ENCODE data around the gene FNDC5.
A peak's percentile ranks its signal among the peaks of the same experiment; 100 is the strongest.
"Not testable (repeated sequence)": the region's sequence is repeated elsewhere in the genome, so short reads cannot be mapped to it uniquely, and the experiment has no call there.

The FNDC5 gene

DNA sequence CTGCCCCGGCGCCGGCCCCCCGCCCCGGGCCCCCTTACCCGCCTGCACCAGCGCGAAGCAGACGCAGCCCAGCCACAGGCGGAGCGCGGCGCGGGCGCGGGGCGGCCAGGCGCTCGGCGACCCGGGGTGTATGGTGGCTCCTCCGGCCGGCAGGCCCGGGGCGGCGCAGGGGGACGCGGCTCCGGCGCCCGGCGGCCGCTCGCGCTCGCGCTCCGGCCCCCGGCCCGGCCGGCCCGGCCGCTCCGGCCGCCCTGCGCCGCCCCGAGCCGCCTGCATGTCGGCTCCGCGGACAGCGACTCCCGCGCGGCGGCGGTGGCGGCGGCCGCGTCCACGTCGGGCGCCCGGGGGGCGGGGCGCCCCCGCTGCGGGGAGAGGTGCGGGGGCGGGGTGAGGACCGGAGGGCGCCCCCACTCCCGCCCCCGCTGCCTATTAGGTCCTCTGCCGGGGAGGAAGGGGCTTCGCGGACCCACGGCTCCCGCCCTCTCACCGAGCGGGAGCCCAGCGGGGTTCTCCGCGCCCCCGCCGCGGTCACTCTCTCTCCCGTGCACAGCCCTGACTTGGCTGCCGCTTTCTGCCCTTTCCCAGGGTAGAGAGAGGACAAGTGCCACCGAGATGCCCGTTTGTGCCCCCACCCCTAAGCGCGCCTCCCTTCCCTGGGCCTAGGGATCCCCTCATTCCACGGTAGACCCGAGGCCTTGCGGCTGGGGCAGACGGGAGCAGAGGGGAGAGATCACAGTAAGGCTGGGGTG lies at the start of gene FNDC5:
Gene FNDC5, minus strand, starts transcription at position 298 of the 749 bp plus-strand sequence.
- no peak for FAIRE-seq
- no peak for DNase-seq (ENCODE audit: insufficient read length, low spot score)

DNA sequence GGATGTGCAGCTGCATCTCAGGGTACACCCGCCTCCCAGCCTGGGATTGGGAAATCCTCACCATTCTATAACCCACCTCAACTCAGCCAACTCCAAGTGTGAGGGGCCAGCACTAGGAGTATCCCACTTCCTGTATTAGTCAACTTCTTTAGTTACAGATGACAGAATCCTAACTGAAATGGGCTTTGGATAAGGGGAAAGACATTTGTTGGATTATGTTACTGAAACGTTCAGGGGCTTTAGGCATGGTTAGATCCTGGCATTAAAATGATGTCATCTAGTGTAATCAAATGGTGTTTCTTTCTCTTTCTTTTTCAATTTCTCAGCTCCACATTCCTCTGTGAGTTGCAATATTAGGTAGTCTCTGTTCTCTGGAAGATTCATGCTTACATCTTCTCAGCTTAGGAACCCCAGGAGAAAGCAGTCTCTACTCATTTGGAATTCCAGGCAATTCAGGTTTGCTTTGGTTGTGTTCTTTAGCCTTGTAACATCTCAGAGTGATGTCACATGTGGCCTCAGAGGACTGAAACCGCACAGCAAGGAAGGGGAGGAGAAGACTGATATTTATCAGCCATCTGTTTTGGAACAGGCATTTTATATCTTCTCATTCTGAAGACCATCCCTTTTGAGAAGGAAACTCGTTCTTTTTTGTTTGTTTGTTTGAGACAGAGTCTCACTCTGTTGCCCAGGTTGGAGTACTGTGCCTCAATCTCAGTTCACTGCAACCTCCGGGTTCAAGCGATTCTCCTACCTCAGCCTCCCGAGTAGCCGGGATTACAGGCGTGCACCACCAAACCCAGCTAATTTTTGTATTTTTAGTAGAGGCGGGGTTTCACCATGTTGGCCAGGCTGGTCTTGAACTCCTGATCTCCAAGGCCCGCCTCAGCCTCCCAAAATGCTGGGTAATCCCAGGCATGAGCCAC lies 49.4 kb upstream of the FNDC5 start:
- DNase-seq (ENCODE audit: insufficient read length, low spot score) = peak; percentile 48
- FAIRE-seq = no peak

DNA sequence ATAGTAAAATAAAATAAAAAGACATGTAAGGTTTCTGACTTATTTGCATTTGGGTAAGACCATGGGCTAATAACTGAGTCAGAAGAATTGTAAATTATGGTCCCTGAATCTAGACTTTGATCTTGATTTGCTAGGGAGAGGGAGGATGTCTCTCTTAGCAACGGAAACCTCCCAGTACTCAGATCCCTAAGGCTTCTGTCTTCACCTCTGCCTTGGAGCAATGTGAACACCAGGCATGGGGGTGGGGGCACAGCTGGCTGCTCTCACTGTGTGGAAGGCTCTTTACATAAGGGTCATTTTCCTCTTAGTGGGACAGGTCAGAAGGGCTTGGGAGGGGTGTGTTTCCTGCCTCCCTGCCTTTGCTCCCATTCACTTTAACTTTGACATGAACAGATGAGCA lies 47.5 kb upstream of the FNDC5 start:
- DNase-seq (ENCODE audit: insufficient read length, low spot score) (no peak), FAIRE-seq (no peak)

DNA sequence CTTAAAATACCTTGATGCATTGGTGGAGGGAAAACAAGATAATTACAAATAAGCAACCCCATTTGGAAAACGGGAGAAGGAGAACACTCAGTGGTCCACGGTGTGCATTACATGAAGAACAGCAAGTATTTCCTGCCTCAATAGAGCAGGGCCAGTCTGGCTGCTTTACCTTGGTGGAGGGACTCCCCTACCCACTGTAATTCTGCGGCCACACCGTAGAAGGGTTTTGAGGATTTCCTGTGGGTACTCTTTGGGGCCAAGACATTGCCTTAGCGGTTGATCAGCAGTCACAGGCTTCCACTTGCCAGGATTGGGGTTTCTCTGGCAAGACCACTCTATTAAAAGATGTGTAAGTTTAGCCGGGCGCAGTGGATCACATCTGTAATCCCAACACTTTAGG lies 46.8 kb upstream of the FNDC5 start:
- FAIRE-seq (no peak), DNase-seq (ENCODE audit: insufficient read length, low spot score) (no peak)

DNA sequence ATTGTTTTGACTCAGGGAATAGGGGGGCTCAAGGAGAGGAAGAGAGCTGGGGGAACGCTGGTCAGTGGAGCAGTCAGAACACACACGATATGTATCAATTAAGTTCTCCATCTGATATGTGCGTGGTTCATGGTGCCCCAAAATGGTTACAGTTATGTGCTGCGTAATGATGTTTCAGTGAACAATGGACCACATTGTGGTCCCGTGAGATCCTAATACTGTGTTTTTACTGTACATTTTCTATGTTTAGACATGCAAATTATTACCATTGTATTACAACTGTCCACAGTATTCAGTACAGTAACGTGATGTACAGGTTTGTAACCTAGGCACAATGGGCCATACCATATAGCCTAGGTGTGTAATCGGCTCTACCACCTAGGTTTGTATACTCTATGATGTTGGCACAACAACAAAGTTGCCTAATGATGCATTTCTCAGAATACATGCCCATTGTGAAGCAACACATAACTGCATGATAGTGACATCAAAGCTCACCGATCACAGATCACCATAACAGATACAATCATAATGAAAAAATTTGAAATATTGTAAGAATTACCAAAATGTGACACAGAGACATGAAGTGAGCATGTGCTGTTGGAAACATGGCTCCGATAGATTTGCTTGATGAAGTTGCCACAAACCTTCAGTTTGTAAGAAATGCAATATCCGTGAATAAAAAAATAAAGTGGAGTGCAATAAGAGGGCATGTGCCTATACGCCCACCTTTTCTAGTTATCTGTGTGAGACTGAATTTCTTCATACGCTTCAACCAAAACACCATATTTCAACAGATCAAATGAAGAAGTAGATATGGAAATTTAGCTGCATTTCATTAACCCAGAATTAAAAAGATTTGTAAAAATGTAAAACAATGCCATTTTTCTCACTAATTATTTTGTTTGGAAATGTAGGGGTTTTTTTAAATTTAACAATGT lies 45.3 kb upstream of the FNDC5 start:
- DNase-seq (ENCODE audit: insufficient read length, low spot score) (no peak), FAIRE-seq (peak; percentile 82)

DNA sequence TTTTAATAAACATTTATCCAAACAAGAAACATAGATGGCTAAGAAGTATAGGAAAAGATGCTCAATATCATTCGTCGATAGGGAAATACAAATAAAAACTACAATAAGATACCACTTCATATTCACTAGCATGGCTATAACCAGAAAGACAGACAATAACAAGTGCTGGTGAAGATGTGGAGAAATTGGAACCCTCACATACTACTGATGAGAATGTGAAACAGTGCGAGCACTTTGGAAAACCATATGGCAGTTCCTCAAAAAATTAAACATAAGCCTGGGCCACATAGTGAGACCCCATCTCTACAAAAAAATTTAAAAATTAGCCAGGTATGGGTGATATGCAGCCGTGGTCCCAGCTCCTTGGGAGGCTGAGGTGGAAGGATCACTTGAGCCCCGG lies 39.6 kb upstream of the FNDC5 start:
- FAIRE-seq = no peak

DNA sequence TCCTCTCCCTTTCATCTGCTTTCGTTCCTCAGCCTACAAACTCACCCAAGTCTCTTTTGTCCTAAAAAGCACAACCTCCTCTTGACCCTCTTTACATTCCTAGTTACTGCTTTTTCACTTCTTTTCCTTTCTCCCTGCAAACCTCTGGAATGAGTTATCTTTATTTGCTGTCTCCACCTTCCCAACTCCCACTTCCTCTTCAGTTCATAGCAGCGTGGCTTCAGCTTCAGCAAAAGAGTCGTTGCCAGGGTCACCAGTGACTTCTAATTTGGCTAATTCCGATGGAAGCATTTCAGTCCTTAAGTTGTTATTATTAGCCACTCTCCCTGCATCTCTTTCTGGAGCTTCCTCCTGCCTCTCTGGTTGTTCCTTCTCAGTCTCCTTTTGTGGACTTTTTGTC lies 36.7 kb upstream of the FNDC5 start:
- DNase-seq (ENCODE audit: insufficient read length, low spot score) (no peak), FAIRE-seq (no peak)

More for the DNA sequence above, 39.6 kb upstream of the FNDC5 start:
- DNase-seq (ENCODE audit: insufficient read length, low spot score) = no peak

DNA sequence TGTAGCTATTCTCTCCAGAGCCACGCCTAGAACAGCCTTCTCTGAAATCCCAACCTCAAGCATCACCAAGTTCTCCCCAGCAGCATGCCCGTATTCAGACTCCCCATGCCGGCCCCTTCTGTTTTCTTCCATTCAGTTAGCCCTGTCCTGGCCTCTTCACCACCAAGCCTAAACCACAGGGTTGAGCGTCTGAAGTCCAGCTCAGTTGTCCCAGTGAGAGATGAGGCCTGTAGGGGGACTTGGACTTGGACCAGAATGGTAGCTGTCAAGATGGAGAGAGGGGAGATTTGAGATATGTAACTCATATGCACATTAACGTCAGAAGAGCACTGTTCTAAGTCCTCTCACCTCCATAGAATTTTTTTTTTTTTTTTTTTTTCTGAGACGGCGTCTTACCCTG lies 35.9 kb upstream of the FNDC5 start:
- no peak for FAIRE-seq
- no peak for DNase-seq (ENCODE audit: insufficient read length, low spot score)

DNA sequence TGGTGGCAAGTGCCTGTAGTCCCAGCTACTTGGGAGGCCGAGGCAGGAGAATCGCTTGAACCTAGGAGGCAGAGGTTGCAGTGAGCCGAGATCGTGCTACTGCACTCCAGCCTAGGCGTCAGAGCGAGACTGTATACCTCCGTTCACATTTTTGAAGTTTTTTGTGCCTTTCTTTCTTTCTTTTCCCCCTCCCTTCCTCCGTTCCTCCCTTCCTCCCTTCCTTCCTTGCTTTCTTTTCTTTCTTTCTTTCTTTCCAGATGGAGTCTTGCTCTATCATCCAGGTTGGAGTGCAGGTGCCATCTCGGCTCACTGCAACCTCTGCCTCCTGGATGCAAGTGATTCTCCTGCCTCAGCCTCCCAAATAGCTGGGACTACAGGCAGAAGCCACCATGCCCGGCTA lies 34.9 kb upstream of the FNDC5 start:
- not testable (repeated sequence) for FAIRE-seq; DNase-seq (ENCODE audit: insufficient read length, low spot score)

DNA sequence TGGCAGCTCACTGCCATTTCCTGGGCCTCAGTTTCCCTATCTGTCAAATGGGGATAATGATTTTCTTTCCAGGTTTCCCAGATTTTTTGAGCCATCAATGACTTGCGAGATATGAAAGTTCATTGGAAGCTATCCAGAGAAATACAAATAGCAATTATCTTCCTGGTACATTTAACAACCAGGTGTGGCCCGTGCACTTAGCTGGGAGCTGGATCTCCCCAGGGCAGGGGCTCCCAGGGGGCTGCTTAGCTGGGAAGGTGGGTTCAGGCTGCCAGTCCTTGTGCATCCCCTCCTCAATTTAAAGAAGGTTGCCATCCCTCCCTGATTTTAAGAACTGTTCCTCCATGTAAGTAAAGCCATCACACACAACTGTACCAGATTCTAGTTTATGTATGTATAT lies 34.1 kb upstream of the FNDC5 start:
- FAIRE-seq (no peak), DNase-seq (ENCODE audit: insufficient read length, low spot score) (no peak)

DNA sequence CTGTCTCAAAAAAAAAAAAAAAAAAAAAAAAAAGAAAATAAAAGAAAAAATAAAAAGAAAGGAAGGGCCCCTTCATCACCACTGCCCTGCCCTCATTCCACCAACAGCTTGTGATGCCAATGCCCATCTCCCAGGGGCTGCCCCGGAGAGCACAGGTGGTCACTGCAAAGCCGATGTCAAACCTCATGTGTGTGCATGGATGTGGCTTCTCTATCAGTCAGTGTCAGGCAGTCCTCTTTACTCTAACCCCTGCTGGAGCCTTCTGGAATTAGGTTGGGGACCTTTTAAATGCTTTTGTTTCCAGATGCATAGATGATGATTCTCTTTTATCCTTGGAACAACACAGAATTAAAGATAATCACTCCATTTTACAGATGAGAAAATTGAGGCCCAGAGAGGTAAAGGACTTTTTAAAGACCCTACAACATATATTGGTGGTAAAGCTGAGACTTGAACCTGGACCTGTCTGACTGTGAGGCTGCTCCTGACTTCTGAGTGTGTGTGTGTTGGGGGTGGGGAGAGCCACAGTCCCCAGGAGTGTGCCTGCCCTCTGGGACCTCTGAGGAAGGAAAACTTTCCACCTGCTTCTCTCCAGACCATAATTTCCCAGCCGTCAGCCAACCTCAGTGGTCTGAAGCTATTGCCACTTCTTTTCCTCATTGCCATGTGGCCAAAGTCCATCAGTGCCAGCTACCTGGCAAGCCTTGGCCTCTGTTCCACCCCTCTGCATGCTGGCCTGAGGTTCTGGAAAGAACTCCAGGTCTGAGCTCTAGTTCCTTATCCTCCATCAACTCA lies 33.5 kb upstream of the FNDC5 start:
- DNase-seq (ENCODE audit: insufficient read length, low spot score) (no peak), FAIRE-seq (no peak)

DNA sequence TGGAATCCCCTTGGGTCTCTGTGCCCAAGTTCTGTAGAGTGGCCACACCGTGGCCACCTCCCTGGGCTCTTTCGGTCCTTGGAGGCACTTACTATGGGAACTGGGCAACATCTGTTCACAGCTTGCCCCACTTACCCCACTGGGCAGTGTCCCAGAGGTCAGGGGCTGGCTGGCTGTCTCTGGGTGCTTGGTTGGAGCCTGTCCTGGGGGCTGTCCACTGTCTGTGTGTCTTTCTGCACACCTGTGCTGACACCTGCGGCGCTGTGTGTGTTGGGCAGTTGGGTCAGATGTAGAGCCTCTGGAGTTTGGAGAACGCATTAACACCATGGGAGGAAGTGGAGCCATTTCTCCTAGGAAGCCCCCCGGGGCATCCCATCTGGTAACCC lies 31.8 kb upstream of the FNDC5 start:
- DNase-seq (ENCODE audit: insufficient read length, low spot score) (no peak), FAIRE-seq (no peak)

DNA sequence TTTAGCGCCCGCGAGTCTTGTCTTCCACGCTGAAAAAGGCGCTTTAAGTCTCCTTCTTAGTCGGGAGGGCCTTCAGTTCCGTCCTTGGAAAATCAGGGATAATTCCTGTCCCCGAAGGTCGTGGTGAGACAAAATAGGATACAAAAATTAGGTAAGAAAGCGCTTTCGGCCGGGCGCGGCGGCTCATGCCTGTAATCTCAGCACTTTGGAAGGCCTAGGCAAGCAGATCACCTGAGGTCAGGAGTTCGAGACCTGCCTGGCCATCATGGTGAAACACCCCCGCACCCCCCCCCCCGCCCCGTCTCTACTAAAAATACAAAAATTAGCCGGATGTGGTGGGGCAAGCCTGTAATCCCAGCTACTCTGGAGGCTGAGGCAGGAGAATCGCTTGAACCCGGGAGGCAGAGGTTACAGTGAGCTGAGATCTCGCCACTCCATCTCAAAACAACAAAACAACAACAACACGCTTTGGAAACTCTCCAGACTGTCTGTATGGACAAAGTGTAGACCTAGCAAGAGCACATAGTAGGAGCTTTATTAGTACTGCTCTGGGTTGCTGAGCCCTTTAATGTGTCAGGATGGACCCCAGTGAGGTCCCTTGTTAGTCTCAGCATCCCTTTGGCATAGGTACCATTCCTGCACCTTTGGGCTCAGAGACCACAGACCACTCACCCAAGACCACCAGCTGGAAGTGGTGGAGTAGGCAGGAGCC lies 31.3 kb upstream of the FNDC5 start:
- no peak for FAIRE-seq
- no peak for DNase-seq (ENCODE audit: insufficient read length, low spot score)

DNA sequence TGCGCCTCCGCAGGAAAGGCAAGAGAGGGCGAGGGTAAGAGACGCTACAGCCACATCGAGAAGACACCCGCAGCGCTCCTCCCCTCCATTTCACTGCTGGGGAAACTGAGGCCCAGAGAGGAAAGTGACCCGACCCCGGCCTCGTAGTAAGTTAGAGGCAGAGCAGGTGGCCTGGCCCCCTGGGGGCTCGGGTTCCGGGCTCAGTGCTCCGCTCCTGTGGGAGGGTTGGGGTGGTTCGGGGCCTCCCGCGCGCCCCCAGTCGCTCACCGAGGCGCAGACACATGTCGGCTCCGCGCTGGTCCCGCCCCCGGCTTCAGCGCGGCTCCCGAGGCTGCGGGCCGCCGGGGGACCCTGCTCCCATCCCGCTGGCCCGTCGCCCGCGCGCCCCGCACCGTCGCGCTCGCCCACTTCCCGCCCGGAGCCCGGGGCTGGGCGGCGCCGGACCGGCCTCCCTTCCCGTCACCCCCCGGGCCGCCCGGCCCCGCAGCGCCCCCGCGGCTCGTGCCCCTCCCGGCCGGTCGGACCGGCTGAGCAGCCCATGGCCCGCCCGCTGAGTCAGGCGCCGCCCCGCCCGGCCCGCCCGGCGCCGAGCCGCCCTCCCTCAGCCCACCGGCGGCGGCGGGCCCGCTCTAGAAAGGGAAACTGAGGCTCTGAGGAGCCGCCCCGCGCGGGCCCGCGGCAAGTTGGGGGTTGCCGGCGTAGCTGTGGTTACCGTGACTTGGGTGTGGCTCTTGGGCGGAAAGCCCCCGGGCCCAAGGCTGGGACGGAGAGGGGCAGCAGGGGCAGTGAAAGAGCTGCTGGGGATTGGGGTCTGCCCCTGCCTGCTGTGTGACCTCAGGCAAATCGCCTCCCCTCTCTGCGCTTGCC lies 30.5 kb upstream of the FNDC5 start, which contains the start of gene TMEM54:
Gene TMEM54, minus strand, starts transcription at position 434 of the 867 bp plus-strand sequence. Its CDS starts 151 bp downstream, at position 283.
- DNase-seq (ENCODE audit: insufficient read length, low spot score) (no peak), FAIRE-seq (no peak)

DNA sequence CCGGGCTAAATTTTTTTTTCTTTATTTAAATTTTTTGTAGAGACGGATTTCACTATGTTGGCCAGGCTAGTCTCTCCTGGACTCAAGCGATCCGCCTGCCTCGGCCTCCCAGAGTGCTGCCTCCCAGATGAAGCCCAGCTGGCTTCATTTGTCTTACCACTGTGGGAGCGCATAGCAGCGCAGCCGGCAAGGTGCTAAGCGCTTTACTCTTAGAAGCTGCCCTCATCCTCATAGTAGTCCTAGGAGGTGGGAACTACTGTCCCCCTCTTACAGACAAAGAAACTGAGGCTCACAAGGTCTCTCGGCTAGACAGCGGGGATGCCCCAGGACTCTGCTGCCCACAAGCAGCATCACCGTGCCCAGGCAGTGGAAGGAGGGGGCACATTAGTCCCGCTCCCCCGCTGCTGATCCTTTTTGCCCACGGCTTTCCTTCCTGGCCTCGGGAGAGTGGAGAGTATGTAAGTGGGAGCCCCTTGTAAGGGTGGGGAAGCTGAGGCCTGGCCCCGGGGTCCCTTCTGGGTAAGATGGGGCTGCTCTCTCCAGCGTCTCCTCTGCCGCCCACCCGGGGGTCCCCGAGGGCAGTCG lies 29.8 kb upstream of the FNDC5 start:
- DNase-seq (ENCODE audit: insufficient read length, low spot score) = no peak
- FAIRE-seq = no peak

DNA sequence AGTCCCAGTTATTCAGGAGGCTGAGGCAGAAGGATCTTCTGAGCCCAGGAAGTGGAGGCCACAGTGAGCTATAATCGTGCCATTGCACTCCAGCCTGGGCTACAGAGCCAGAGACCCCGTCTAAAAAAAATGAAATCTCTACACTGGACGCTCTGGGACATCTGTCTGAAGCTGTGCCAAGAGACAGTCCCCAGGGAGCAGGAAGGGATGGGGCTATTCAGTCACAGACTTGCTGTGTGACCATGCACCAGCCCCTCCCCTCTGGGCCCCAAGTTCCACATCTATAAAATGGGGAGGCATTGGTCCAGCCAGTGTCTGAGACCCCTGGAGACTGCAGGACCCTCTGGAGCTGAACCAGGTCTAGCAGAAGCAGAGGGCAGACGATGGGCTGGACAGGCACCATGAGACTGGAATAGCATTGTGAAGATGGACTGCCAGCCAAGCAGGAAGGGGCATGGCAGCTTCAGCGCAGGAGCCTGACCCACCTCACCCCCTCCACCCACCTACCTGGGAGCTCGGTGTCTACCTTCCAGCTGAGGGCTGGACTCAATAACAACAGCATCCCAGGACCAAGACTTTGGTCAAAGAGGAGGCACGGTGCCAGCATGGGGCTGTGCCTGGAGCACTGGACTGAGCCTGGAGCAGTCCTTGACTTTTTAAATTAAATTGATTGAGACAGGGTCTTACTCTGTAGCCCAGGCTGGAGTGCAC lies 29.0 kb upstream of the FNDC5 start:
- no peak for FAIRE-seq

DNA sequence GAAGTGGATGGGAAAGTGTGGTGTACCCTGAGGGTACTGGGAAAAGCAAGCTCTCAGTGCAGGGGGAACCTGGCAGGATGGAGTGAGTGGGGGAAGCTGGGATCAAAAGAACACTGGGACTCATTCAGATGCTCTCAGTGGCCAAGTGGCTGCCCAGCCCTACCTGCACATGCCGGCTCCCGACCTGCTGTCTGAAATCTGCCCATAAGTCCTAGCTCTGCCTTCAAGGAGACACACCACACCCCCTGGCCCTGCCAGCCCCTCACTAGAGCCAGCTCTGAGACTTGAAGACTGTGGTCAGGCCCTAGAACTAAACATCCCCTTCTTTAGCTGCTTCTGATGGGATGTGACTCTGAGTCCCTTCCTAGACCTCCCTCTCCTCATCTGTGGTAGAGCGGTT lies 28.2 kb upstream of the FNDC5 start:
- DNase-seq (ENCODE audit: insufficient read length, low spot score) = no peak
- no peak for FAIRE-seq

More for the DNA sequence above, 29.0 kb upstream of the FNDC5 start:
- DNase-seq (ENCODE audit: insufficient read length, low spot score) = no peak
